HepG2 (cell line): ENCODE results near the gene PIP4K2C. TPM values are rescaled to one million over a fixed set of nuclear protein-coding genes. Genes with fewer than 3 reads are reported as not detected.
A peak's percentile ranks its signal among the peaks of the same experiment; 100 is the strongest.

ENCODE experiments used
- KDM4B ChIP-seq: sonication (generic); formaldehyde crosslinking; IDR thresholded peaks from 2 replicates; pipeline ENCODE4 v1.4.0; 2020; ENCODE audit warnings: missing genetic modification reagents
- MAX ChIP-seq: IDR thresholded peaks from 2 replicates; pipeline ENCODE4 v1.6.1; 2012; ENCODE audit warnings: inconsistent platforms
- MTA3 ChIP-seq: sonication (generic); formaldehyde crosslinking; IDR thresholded peaks from 2 replicates; pipeline ENCODE4 v1.4.0; 2020; ENCODE audit warnings: missing genetic modification reagents
- MYPOP ChIP-seq: sonication (generic); formaldehyde crosslinking; IDR thresholded peaks from 2 replicates; pipeline ENCODE4 v1.8.1; 2023; ENCODE audit warnings: mild to moderate bottlenecking, moderate library complexity, missing genetic modification reagents
- PAWR ChIP-seq: sonication (generic); formaldehyde crosslinking; IDR thresholded peaks from 2 replicates; pipeline ENCODE4 v1.4.0; 2020; ENCODE audit warnings: missing genetic modification reagents, mild to moderate bottlenecking, borderline replicate concordance
- PAX8 ChIP-seq: sonication (generic); formaldehyde crosslinking; IDR thresholded peaks from 2 replicates; pipeline ENCODE4 v1.8.0; 2022; ENCODE audit warnings: mild to moderate bottlenecking, missing genetic modification reagents, borderline replicate concordance
- RBAK ChIP-seq: sonication (generic); formaldehyde crosslinking; IDR thresholded peaks from 2 replicates; pipeline ENCODE4 v1.5.1; 2020; ENCODE audit warnings: mild to moderate bottlenecking, missing genetic modification reagents
- SAP130 ChIP-seq: IDR thresholded peaks from 2 replicates; pipeline ENCODE4 v1.6.1; 2016; ENCODE audit warnings: low read depth
- SOX6 ChIP-seq, 2 experiments: fragments of 450-650 bp in 1 of 2; sonication (generic) in 1 of 2; formaldehyde crosslinking in 1 of 2; IDR thresholded peaks; 2 replicates each; pipeline versions ENCODE4 v1.4.0 to v1.6.1; 2017 to 2020; ENCODE audit warnings: antibody characterized with exemption in 1 of 2, mild to moderate bottlenecking in 1 of 2, missing genetic modification reagents in 1 of 2
- UBTF ChIP-seq: sonication (generic); formaldehyde crosslinking; IDR thresholded peaks from 2 replicates; pipeline ENCODE4 v1.4.0; 2020; ENCODE audit warnings: mild to moderate bottlenecking, missing genetic modification reagents
- ZBTB26 ChIP-seq: IDR thresholded peaks from 2 replicates; pipeline ENCODE4 v1.6.1; 2016; ENCODE audit warnings: missing compliant biosample characterization, missing genetic modification reagents, borderline replicate concordance
- ZNF230 ChIP-seq: sonication (generic); formaldehyde crosslinking; IDR thresholded peaks from 2 replicates; pipeline ENCODE4 v1.4.0; 2020; ENCODE audit warnings: mild to moderate bottlenecking, missing genetic modification reagents
- ZNF350 ChIP-seq: sonication (generic); formaldehyde crosslinking; IDR thresholded peaks from 2 replicates; pipeline ENCODE4 v1.4.0; 2020; ENCODE audit warnings: mild to moderate bottlenecking, low read depth, missing genetic modification reagents, borderline replicate concordance
- ZNF382 ChIP-seq: sonication (generic); formaldehyde crosslinking; IDR thresholded peaks from 2 replicates; pipeline ENCODE4 v1.5.0; 2020; ENCODE audit warnings: missing genetic modification reagents, mild to moderate bottlenecking, borderline replicate concordance
- ZNF615 ChIP-seq: sonication (generic); formaldehyde crosslinking; IDR thresholded peaks from 2 replicates; pipeline ENCODE4 v1.5.0; 2020; ENCODE audit warnings: mild to moderate bottlenecking, missing genetic modification reagents, borderline replicate concordance
- ZNF644 ChIP-seq: IDR thresholded peaks from 2 replicates; pipeline ENCODE4 v1.6.1; 2016; ENCODE audit warnings: low read depth
- polyA plus RNA-seq, 8 experiments: library from polyadenylated mRNA; depleted of rRNA in 3 of 8; stranded (reverse) in 7 of 8; unstranded in 1 of 8; fragments of >200 nt; fragmentation: Illumina TruSeq in 4 of 8; extraction: Trizol in 4 of 8; gene quantifications; 2 replicates each; pipeline versions ENCODE4 v1.2.1 to v1.2.3, GENCODE V29; 2011 to 2016; ENCODE audit warnings: low read depth in 4 of 8, missing spikeins in 1 of 8, mixed read lengths in 1 of 8; ENCODE audit not compliant: insufficient read depth in 1 of 8
- total RNA-seq, 5 experiments: library from RNA; depleted of rRNA; stranded (reverse); fragments of >200 nt; fragmentation: Illumina TruSeq; extraction: Trizol; gene quantifications; 2 replicates each; pipeline ENCODE4 v1.2.3, GENCODE V29; 2016; ENCODE audit warnings: low read depth in 1 of 5
- TF ChIP-seq, protein P1 (sequence below): sonication (generic); IDR thresholded peaks from 2 replicates; pipeline ENCODE4 v1.6.1; 2016; ENCODE audit warnings: low read depth, borderline replicate concordance
- TF ChIP-seq, protein P2 (sequence below): IDR thresholded peaks from 2 replicates; pipeline ENCODE4 v1.6.1; 2016; ENCODE audit warnings: mild to moderate bottlenecking, missing biosample characterization, missing genetic modification reagents
- TF ChIP-seq, protein P3 (sequence below): sonication (generic); formaldehyde crosslinking; IDR thresholded peaks from 2 replicates; pipeline ENCODE4 v1.4.0; 2020; ENCODE audit warnings: missing genetic modification reagents

Gene PIP4K2C
- total and polyA plus RNA-seq, 2 of the 13 experiments (the other 11 are each of a cell fraction or from before 2014, with no cell fraction given) = 23.3 to 26.4 TPM

GRCh38 chr12:57575771-57576612, 15.0 kb upstream of the PIP4K2C start (continued):
- TF ChIP-seq MYPOP (CRISPR knock-in tag) (peak; percentile 74; the same call in 1 of the 2 replicates), RBAK (peak; percentile 67; the same call in 1 of the 2 replicates), PAWR (CRISPR knock-in tag) (no peak), ZNF615 (CRISPR knock-in tag) (peak; percentile 40; the same call in 1 of the 2 replicates), KDM4B (CRISPR knock-in tag) (0 out of 2 replicates have a peak, but pooled peaks have one; percentile 65), SAP130 (peak; percentile 72), ZNF644 (CRISPR knock-in tag) (peak; percentile 47; the same call in 1 of the 2 replicates), ZNF382 (CRISPR knock-in tag) (no peak), UBTF (peak; percentile 79), SOX6 (IDR thresholded peaks at IDR 0.05) (no peak), SOX6 (CRISPR knock-in tag; IDR thresholded peaks at IDR 0.05) (peak; percentile 77), MTA3 (no peak), ZBTB26 (CRISPR knock-in tag) (peak; percentile 83; the same call in 1 of the 2 replicates), ZNF230 (CRISPR knock-in tag) (no peak; the same call in 1 of the 2 replicates), PAX8 (CRISPR knock-in tag) (0 out of 2 replicates have a peak, but pooled peaks have one; percentile 36), ZNF350 (CRISPR knock-in tag) (peak; percentile 64; the same call in 1 of the 2 replicates), MAX (peak; percentile 69)
- TF ChIP-seq, protein P1, sequence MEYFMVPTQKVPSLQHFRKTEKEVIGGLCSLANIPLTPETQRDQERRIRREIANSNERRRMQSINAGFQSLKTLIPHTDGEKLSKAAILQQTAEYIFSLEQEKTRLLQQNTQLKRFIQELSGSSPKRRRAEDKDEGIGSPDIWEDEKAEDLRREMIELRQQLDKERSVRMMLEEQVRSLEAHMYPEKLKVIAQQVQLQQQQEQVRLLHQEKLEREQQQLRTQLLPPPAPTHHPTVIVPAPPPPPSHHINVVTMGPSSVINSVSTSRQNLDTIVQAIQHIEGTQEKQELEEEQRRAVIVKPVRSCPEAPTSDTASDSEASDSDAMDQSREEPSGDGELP = peak; percentile 89
- TF ChIP-seq, protein P2, sequence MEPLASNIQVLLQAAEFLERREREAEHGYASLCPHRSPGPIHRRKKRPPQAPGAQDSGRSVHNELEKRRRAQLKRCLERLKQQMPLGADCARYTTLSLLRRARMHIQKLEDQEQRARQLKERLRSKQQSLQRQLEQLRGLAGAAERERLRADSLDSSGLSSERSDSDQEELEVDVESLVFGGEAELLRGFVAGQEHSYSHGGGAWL (CRISPR knock-in tag) = peak; percentile 32; the same call in 1 of the 2 replicates
- TF ChIP-seq, protein P3, sequence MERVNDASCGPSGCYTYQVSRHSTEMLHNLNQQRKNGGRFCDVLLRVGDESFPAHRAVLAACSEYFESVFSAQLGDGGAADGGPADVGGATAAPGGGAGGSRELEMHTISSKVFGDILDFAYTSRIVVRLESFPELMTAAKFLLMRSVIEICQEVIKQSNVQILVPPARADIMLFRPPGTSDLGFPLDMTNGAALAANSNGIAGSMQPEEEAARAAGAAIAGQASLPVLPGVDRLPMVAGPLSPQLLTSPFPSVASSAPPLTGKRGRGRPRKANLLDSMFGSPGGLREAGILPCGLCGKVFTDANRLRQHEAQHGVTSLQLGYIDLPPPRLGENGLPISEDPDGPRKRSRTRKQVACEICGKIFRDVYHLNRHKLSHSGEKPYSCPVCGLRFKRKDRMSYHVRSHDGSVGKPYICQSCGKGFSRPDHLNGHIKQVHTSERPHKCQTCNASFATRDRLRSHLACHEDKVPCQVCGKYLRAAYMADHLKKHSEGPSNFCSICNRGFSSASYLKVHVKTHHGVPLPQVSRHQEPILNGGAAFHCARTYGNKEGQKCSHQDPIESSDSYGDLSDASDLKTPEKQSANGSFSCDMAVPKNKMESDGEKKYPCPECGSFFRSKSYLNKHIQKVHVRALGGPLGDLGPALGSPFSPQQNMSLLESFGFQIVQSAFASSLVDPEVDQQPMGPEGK = peak; percentile 60
